RPMI8226 (cell line): ENCODE measurements around the gene TRMT13.

Source experiments
- DNase-seq: peaks from one replicate; pipeline ENCODE4 v3.0.0-alpha.2; 2015

TRMT13 gene

GRCh38 chr1:100132566-100133477 is at the start of gene TRMT13, which contains the start of gene SASS6:
Gene TRMT13, plus strand, starts transcription at chr1:100133163. Its CDS starts 6 bp downstream, at chr1:100133169.
Gene SASS6, minus strand, starts transcription at chr1:100132930. Its CDS starts 116 bp downstream, at chr1:100132814.
- DNase-seq, result peak; percentile 94

DNA sequence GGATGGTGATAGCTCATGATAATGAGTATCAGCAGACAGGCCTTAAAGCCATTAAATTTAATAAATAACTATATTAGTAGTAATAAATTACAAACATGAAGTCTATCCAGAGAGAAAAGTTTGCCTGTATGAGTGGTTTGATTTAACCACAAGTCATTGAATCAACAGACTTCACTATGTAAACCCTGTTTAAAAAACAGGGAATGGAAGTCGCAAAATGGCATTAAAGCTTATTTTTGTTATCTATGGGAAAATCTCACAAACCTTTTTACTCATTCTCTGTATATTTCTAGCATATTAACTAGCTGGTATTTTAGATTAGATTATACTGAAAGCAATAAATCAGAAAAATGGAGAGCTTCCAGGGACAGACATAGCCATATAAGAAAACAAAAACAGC is 45.6 kb upstream of the TRMT13 start:
- DNase-seq, result no peak

- DNase-seq, result no peak
Measured at GRCh38 chr1:100089082-100089481, 43.9 kb upstream of the TRMT13 start.

GRCh38 chr1:100090471-100090870 is 42.5 kb upstream of the TRMT13 start:
- no peak for DNase-seq

DNA sequence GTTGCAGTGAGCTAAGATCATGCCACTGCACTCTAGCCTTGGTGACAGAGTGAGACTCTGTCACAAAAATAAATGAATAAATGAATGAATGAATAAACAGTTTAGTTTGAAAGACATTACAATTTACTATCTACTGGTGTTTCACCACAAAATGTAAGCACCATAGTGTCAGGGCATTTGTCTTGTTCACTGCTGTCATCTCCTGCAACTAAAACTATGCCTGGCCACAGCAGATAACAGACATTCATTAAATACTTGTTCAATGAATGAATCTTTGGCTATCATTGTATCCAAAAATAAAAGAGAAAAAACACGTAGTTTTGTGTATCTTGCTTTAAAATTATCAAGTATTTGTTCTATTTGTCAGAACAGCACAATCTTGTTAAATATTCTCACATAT is 32.8 kb upstream of the TRMT13 start:
- DNase-seq, result no peak

DNA sequence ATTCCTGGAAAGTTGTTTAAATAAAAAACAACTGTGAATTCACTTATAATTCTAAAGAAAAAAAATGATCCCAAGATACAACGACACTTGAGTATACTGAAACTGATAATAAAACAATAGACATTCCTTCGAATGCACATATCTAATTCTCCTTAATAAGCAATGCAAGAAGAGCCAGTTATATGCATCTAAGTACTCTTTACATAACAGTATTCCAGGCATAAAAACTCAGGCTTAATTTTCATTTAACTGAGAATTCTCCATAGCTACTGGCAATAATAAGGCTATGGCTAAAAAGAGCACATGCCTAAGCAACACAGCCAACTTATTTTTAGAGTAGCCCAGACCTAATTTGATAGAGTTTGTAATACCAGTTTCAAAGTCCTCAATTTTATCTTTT is 31.4 kb upstream of the TRMT13 start:
- no peak for DNase-seq

GRCh38 chr1:100107696-100108095 is 25.3 kb upstream of the TRMT13 start:
- no peak for DNase-seq

GRCh38 chr1:100109554-100110066 is 23.4 kb upstream of the TRMT13 start:
- DNase-seq, result no peak

- DNase-seq, result no peak
Measured at GRCh38 chr1:100115524-100115923, 17.4 kb upstream of the TRMT13 start.

- DNase-seq, result no peak
Measured at GRCh38 chr1:100122177-100122576, 10.8 kb upstream of the TRMT13 start.

- DNase-seq, result no peak
Measured at GRCh38 chr1:100127226-100127625, 5.7 kb upstream of the TRMT13 start.

- no peak for DNase-seq
Measured at GRCh38 chr1:100130552-100131077, 2.3 kb upstream of the TRMT13 start.

DNA sequence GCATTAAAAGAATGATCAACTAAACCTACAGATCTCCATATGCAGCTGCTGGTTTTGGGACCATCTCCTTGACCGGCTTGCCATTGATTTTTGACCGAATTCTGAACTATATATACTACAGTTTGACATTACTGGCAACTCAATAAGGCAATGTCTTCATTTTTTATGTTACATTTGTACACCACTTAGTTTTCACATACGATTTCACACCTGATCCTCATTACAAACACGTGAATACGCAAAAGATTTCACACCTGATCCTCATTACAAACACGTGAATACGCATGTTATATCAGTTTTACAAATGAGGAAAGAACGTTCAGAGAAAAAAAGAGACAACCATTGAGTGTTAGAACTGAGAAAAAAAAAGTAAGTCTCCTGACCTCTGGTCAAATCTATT is 1.3 kb upstream of the TRMT13 start:
- no peak for DNase-seq

DNA sequence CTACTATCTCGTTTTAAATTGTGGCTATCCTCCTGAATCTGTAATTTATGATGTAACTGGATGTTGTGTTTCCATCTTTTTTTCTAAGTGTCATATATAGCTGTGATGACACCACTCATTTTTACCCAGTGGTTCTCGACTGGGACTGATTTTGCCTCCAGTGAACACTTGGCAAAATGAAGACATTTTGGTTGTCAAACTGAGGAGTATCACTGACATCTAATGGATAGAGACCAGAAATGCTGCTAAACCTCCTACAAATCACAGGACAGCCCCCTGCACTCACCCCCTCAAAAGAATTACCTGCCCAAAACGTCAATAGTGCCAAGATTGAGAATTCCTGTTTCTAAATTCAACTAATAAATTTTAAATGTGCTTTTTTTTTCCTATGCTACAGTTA is 1.9 kb downstream of the TRMT13 start:
- DNase-seq, result no peak

GRCh38 chr1:100137602-100138001 is 4.6 kb downstream of the TRMT13 start:
- no peak for DNase-seq

DNA sequence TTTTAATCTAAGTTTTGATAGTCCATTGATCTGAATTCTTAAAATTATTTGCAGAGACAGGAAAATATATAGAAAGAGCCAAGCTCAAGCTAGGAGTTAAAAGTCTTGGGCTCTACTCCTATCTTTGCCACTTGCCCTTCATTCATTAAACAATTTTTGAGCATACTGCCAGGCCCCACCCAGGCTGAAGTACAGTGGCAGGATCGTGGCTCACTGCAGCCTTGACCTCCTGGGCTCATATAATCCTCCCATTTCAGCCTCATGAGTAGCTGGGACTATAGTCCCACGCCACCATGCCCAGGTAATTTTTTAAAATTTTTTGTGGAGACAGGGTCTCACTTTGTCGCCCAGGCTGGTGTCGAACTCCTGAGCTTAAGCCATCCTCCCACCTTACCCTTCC is 8.2 kb downstream of the TRMT13 start:
- DNase-seq, result no peak

DNA sequence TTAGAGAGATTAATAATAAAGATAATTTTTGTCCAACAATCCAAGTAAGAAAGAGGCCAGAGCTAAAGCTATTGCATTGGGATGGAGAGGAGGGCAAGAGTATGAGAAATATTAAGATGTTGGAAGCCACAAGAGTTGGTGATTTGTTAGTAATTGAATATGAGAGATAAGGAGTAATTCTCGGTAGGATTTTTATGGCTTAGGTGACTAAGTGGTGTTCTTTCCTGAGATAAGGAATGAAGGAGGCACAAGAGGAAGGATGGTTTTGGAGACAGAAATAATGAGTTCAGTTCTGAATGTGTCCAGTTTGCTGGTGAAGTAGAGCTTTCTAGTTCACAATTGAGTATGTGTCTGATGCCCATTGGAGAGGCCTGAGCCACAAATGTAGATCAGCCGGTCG is 9.4 kb downstream of the TRMT13 start:
- DNase-seq, result no peak

GRCh38 chr1:100145116-100145515 is 12.2 kb downstream of the TRMT13 start:
- no peak for DNase-seq

DNA sequence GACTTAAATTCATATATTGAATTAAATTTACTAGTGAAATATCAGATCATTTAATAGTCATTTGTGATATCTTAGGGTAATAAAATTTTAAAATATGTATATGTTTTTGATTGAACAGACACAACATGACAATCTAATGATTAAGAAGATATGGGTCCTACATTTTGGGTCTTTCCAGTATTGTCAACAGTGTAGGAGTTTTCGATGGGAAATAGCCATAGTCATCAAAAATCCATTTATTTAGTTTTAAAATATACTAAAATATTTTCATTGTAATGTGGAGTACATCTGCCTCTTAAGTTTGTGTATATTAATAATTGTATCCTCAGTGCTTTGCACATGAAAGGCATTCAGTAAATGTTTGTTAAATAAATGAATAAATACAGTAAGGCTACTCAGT is 14.0 kb downstream of the TRMT13 start:
- no peak for DNase-seq

DNA sequence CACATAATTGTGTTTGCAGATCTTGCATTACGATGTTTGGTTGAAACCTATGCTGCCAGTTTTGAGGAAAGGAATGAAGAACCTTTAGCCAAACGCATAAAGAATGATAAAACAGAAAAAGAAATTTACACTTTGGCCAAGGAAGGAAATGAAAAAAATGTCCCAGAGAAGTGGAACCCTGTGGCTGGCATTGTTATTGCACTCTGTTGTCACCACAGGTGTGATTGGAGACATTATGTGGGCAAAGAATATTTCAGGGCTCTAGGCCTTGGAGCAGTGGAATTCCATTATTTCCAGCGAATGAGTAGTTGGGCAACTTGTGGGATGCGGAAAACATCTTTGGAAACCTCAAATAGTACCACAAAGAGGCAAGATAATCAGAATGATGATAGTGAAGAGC is 14.9 kb downstream of the TRMT13 start:
- no peak for DNase-seq

GRCh38 chr1:100151679-100152078 is 18.7 kb downstream of the TRMT13 start:
- no peak for DNase-seq

DNA sequence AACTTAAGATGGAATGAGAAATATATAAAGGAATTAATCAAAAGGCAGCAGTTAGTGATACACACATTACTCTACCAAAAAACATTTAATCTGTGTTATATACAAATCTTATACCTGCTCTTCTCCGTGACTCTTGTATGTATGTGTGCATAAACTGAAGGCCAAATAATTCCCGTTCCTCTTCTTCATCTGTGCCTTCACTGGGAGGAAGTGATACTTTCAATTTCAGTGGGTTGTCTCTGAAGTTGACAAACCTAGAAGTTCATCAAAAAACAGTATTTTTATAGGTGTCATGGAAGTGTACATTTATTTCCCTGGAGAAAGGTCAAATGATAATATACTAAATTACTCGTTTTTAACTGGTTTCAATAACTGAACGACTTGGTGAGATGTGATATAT is 19.3 kb downstream of the TRMT13 start:
- DNase-seq, result peak; percentile 13

DNA sequence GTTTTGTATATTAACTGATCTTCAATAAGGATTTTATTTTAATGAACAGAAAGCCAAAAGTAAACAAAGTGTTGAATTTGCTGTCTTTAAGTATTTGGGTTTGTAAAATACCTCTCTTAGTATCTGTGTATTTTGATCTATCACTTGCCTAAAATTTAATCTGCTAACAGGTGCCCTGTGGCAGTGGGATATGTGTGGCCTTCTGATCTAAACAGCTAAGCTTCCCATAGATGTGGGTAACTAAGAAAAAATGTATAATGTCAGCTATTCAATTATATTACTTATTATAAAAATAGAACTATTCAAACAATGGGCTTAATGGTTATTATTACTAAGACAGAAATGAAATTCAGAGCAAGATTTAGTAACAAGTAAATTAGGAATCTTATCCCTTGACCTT is 29.9 kb downstream of the TRMT13 start:
- DNase-seq, result no peak

DNA sequence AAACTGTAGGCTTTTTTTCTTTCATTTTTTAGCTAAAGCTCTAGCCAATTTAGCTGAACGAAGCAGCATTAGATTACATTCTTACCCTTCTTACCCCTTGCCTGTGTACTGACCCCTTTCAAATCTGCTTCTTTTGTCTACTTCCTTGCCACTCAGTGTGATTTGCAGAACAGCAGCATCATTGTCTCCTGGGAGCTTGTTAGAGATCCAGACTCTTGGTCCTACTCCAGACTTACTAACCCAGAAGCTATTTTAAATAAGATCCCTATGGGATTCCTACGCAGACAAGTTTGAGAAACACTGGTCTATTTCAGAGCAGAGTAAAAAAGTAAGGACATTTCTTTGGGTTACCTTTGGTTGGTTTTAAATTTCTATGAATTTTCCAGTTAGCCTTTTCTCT is 31.3 kb downstream of the TRMT13 start:
- DNase-seq, result no peak
